Measurements from ENCODE around the gene ADAM33. TPM values are rescaled to one million over a fixed set of nuclear protein-coding genes. Genes with fewer than 3 reads are reported as not detected.

ADAM33 gene
- total RNA-seq, 2 experiments from 2014 or later: not detected

DNA sequence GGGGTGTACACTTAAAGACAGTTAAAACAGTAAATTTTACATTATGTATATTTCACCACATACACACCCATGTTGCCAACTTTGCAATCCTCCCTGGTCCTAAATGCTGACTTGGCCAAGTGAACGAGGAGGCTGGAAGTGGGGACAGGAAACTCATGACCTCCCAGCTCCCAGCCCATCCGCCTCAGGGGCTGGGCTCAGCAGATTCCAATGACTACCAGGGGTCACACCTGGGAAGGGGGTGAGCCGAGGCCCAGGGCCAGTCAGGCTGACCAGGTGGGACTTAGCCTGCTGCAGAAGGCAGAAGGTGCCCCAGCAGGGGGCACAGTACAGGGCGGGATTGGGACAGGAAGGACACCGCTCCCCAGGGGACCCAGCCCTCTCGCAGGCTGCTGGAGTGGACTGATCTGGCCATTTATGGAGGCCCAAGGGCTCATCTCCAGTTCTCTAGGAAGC is 28.2 kb upstream of the ADAM33 start:
- ChIA-PET CTCF (interaction anchor here (1.3 to 1.8 kb wide), 7 partner anchors 10 to 146 kb away, joined by 3 to 18 read pairs (median 5); partner anchors contain the start of gene ADISSP), POLR2A (no interaction called here)
- Histone ChIP-seq H3K4me3 (ENCODE audit: low read length) (no peak overlapping the region), H3K27ac (ENCODE audit: low read depth in 1 of 2, low read length in 2 of 2) (no peak overlapping the region), H3K4me1 (ENCODE audit: insufficient read depth, low read length) (peaks cover 5% of the 10 kb centered on the region), H3K9me3 (ENCODE audit: control insufficient read depth in 1 of 2, insufficient read depth in 1 of 2, low read length in 2 of 2) (no peaks in the 10 kb centered on the region), H3K27me3 (ENCODE audit: control insufficient read depth in 1 of 2, insufficient read depth in 2 of 2, low read length in 2 of 2) (no peaks in the 10 kb centered on the region), H3K36me3 (ENCODE audit: insufficient read depth, low read length) (no peaks in the 10 kb centered on the region)
- H3K27ac Mint-ChIP-seq: no peak overlapping the region
- H3K4me1 Mint-ChIP-seq (ENCODE audit: low read depth): no peaks in the 10 kb centered on the region
- TF ChIP-seq, protein P1, sequence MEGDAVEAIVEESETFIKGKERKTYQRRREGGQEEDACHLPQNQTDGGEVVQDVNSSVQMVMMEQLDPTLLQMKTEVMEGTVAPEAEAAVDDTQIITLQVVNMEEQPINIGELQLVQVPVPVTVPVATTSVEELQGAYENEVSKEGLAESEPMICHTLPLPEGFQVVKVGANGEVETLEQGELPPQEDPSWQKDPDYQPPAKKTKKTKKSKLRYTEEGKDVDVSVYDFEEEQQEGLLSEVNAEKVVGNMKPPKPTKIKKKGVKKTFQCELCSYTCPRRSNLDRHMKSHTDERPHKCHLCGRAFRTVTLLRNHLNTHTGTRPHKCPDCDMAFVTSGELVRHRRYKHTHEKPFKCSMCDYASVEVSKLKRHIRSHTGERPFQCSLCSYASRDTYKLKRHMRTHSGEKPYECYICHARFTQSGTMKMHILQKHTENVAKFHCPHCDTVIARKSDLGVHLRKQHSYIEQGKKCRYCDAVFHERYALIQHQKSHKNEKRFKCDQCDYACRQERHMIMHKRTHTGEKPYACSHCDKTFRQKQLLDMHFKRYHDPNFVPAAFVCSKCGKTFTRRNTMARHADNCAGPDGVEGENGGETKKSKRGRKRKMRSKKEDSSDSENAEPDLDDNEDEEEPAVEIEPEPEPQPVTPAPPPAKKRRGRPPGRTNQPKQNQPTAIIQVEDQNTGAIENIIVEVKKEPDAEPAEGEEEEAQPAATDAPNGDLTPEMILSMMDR (IDR thresholded peaks at IDR 0.05): no peak
- no peaks in the 10 kb centered on the region for H3K9me3 Mint-ChIP-seq
- H3K27me3 Mint-ChIP-seq: peaks cover 8% of the 10 kb centered on the region
- no peak overlapping the region for H3K4me3 Mint-ChIP-seq
- peak in 1 of 14 experiments; percentile 15 for DNase-seq
- no peaks in the 10 kb centered on the region for H3K36me3 Mint-ChIP-seq (ENCODE audit: low read depth)
- intact Hi-C loops (cut with DNase I, micrococcal nuclease): loop anchor here in 1 of 2 experiments (5.0 kb wide), 1 partner anchor 148 kb away; no protein-coding TSS in a partner anchor
- no peak for ATAC-seq (ENCODE audit: poor library complexity)

DNA sequence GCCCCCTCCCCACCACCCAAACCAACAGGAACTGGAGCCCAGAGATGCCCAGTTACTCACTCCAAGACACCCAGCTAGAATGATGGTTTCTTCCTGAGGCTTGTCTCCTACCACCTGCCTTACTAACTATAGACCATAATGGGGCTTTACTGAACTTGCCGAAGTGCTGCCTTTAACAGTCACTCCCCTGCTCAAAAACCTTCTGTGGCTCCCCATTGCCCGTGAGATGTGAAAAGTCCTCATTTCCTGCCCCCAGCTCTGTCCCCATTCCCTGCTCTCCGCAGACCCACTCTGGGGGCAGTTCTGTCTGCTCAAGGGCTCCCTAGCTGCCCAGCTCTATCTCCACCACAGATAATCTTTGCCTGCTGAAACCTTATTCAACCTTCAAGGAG is 25.7 kb upstream of the ADAM33 start:
- peaks cover 5% of the 10 kb centered on the region for H3K4me1 ChIP-seq (ENCODE audit: insufficient read depth, low read length)
- ChIA-PET POLR2A (no interaction called here), CTCF (interaction anchor here (0.9 kb wide), 1 partner anchor 31 kb away, joined by 4 read pairs; no protein-coding TSS in a partner anchor)
- no peaks in the 10 kb centered on the region for H3K4me1 Mint-ChIP-seq (ENCODE audit: low read depth)
- peaks cover 8% of the 10 kb centered on the region for H3K27me3 Mint-ChIP-seq
- H3K9me3 Mint-ChIP-seq: no peaks in the 10 kb centered on the region
- no peak for DNase-seq
- TF ChIP-seq, protein P1 (IDR thresholded peaks at IDR 0.05): no peak
- H3K36me3 ChIP-seq (ENCODE audit: insufficient read depth, low read length): no peaks in the 10 kb centered on the region
- no peaks in the 10 kb centered on the region for H3K27me3 ChIP-seq (ENCODE audit: control insufficient read depth in 1 of 2, insufficient read depth in 2 of 2, low read length in 2 of 2)
- no peaks in the 10 kb centered on the region for H3K9me3 ChIP-seq (ENCODE audit: control insufficient read depth in 1 of 2, insufficient read depth in 1 of 2, low read length in 2 of 2)
- H3K27ac Mint-ChIP-seq: no peak overlapping the region
- no peak overlapping the region for H3K4me3 ChIP-seq (ENCODE audit: low read length)
- no peak overlapping the region for H3K27ac ChIP-seq (ENCODE audit: low read depth in 1 of 2, low read length in 2 of 2)
- intact Hi-C loops (cut with DNase I, micrococcal nuclease): no loop called here
- no peak for ATAC-seq (ENCODE audit: poor library complexity)
- no peaks in the 10 kb centered on the region for H3K36me3 Mint-ChIP-seq (ENCODE audit: low read depth)
- no peak overlapping the region for H3K4me3 Mint-ChIP-seq

GRCh38 chr20:3706774-3707507 is 25.1 kb upstream of the ADAM33 start:
- no peaks in the 10 kb centered on the region for H3K9me3 Mint-ChIP-seq
- no peaks in the 10 kb centered on the region for H3K9me3 ChIP-seq (ENCODE audit: control insufficient read depth in 1 of 2, insufficient read depth in 1 of 2, low read length in 2 of 2)
- H3K4me1 ChIP-seq (ENCODE audit: insufficient read depth, low read length): peaks cover 5% of the 10 kb centered on the region
- H3K27me3 ChIP-seq (ENCODE audit: control insufficient read depth in 1 of 2, insufficient read depth in 2 of 2, low read length in 2 of 2): no peaks in the 10 kb centered on the region
- POLR2A ChIA-PET: no interaction called here
- H3K4me3 Mint-ChIP-seq: no peak overlapping the region
- H3K4me1 Mint-ChIP-seq (ENCODE audit: low read depth): no peaks in the 10 kb centered on the region
- TF ChIP-seq, protein P1 (IDR thresholded peaks at IDR 0.05): no peak
- ATAC-seq (ENCODE audit: poor library complexity): no peak
- DNase-seq: no peak
- intact Hi-C loops (cut with DNase I, micrococcal nuclease): no loop called here
- peaks cover 8% of the 10 kb centered on the region for H3K27me3 Mint-ChIP-seq
- CTCF ChIA-PET: no interaction called here
- H3K36me3 Mint-ChIP-seq (ENCODE audit: low read depth): no peaks in the 10 kb centered on the region
- H3K27ac ChIP-seq (ENCODE audit: low read depth in 1 of 2, low read length in 2 of 2): no peak overlapping the region
- H3K36me3 ChIP-seq (ENCODE audit: insufficient read depth, low read length): no peaks in the 10 kb centered on the region
- no peak overlapping the region for H3K27ac Mint-ChIP-seq
- H3K4me3 ChIP-seq (ENCODE audit: low read length): no peak overlapping the region
